ENCODE measurements around the gene SMDT1.

Gene SMDT1, protein sequence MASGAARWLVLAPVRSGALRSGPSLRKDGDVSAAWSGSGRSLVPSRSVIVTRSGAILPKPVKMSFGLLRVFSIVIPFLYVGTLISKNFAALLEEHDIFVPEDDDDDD

DNA sequence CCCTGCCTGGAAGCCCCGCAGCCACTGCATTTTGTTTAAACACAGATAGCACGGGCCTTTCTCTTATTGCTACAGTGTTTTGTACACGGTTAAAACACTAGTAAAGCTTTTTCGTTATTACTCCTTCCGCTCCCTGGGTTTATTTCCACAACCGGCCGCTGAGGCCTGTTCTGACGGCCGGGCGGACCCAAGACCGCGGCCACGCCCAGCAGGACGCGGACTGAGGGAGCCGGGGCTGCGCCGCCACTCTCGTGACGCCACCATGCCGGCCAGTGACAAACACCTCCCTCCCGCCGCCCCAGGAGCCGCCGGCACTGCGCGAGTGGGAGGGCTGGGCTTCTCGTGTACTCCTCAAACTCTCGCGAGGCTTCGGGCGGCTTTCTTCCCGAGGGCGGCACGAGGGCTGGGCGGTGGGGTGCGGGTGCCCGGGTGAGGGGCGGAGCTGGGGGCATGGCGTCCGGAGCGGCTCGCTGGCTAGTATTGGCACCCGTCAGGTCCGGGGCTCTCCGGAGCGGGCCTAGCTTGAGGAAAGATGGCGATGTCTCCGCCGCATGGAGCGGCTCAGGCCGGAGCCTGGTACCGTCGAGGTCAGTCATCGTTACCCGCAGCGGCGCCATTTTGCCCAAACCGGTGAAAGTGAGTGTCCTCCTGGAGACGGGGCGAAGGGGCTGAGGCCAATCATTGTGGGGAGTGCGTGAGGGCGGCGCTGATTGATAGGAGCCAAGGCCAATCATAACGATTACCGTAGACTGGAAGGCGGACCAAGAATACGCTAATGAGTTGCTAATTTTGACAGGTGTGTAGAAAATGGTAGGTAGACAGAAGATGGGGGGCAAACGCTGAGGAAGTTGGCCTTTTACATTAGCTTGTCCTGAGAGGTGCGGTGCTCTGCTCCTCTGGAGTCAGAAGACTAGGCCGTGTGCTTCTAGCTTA, at the start of gene SMDT1:
TSS of gene SMDT1 (plus strand) at position 382 of the 933 bp plus-strand sequence. CDS start at position 451, 69 bp downstream.
- DNase-seq = peak; percentile 87

DNA sequence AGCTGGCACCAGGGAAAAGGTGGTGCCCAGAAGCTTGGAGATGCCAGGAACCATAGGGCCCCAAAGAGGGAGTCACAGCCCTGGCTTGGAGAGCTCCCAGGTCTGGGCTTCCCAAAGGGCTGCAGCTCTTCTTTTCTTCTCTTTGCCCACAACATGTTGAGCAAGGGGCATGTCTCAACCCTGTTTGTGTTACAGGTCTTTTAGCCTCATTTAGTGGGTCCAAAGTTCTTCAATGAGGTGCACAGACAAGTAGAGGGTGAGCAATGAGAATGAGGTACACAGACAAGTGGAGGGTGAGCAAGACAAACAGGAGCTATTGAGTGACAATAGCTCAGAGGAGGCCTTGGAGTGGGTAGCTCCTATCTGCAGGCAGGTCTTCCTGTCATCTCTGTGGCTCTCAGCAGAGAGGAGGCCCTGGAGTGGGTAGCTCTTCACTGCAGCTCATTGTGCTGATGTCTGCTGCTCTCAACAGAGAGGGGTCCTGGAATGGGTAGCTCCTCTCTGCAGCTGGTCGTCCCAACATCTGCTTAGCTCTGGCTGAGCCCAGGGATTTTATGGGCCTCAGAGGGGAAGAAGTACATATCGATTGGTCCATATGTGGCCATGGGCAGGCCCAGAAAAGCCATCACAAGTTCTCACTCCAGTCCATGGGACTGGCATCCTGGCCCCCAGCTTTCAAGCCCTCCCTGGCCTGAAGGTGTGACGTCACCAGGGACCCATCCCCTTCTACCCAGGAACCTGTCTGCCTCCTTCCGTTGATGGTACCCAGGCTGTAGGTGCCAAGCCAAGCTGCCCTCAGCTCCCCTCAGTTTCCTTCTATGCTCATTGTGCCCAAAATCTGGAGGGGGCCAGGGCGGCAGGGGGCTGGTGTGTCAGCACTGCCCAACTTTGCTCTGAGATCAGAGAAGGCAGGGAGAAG, 46.0 kb upstream of the SMDT1 start:
- DNase-seq = no peak

DNA sequence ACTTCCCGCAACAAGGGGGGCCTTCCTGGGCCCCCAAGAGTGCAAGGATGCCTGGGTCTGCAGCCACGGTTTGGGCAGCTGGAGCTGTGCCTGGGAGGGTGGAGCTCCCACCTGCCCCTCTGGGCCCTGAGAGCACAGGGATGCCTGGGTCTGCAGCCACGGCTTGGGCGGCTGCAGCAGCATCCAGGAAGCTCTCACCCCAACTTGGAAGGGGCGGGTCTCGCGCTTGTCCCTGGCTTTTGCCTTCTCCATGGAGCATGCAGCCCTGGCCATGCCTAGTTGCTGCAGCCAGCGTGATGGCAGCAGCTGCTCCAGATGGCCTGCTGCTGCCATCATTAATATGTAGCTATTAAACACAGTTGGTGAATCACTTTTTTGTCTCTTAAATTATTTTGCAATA, 44.2 kb upstream of the SMDT1 start:
- no peak for DNase-seq

DNA sequence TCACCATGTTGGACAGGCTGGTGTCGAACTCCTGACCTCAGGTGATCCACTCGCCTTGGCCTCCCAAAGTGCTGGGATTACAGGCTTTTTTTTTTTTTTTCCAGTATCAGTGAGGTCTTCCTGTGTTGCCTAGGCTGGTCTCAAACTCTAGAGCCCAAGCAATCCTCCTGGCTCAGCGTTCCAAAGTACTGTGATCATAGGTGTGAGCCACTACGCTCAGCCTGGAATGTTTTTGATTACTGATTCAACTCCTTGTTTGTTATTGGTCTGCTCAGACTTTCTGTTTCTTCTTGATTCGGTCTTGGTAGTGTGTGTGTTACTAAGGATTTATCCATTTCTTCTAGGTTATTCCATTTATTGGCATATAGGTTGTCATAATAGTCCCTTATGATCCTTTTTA, 40.2 kb upstream of the SMDT1 start:
- no peak for DNase-seq

DNA sequence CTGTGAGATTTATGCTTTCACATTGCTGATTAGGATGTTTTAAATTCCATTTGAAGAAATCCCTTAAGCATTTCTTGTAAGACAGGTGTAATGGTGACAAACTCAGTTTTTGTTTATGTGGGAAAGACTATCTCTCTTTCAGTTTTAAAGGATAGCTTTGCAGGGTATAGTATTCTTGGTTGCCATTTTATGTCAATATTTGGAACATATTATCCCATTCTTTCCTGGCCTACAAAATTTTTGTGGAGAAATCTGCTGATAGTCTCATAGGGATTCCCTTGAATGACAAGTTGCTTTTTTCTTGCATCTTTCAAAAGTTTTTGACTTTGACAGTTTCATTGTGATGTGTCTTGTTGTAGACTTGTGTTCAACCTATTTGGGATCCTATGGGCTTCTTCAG, 37.7 kb upstream of the SMDT1 start:
- no peak for DNase-seq

DNA sequence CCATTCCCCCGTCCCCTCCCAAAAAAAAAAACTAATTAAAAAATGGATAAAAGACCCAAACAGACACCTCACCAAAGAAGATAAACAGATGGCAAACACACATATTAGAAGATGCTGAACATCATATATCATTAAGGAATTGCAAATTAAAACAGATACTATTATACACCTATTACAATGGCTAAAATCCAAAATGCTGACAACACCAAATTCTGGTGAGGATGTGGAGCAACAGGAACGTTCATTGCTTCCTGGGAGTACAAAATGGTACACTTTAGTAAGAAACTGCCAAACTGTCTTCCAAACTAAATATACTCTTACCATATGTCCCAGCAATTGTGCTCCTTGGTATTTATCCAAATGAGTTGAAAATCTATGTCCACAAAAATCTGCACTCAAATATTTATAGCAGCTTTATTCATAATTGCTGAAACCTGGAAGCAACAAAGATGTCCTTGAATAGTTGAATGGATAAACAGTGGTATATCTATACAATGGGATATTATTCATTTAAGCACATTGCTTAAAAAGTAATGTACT, 28.8 kb upstream of the SMDT1 start:
- no peak for DNase-seq

DNA sequence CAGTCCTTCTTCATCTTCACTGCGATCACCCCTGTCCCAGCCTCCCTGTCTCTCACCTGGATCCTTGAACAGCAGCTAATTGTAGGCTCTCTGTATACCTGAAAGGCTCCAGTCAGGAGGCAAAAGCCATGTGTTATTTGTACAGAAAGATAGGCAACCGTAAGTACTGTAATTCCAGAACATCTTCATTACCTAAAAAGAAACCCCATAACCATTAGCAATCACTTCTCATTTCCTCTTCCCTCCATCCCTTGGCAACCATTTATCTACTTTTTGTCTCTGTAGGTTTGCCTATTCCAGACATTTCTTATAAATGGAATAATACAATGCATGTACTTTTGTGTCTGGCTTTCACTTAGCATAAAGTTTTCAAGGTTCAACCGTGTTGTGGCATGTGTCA, 26.7 kb upstream of the SMDT1 start:
- no peak for DNase-seq

DNA sequence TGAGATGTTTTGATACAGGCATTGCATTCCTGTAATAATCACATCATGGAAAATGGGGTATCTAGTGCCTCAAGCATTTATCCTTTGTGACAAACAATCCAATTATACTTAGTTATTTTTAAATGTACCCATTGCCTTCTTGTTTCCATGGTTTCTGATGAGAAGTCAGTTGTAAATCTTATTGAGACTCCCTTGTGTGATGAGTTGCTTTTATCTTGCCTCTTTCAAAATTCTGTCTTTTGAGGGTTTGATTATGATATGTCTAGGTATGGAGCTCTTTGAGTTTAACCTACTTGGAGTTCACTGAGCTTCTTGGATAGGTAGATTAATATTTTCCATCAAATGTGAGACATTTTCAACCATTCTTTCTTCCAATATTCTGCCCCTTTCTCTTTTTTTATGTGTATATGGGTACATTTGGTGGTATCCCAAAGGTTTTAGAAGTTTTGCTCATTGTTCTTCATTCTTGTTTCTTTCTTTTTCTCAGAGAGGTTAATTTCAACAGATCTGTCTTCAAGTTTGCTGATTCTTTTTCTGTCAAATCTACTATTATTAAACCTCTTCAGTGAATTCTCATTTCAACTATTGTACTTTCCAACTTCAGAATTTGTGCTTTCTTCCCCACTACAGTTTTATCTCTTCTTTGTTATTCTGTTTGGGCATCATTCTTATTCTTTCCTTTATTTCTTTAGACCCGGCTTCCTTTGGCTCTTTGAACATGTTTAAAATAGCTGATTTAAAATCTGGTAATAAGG, 22.6 kb upstream of the SMDT1 start:
- DNase-seq = no peak

DNA sequence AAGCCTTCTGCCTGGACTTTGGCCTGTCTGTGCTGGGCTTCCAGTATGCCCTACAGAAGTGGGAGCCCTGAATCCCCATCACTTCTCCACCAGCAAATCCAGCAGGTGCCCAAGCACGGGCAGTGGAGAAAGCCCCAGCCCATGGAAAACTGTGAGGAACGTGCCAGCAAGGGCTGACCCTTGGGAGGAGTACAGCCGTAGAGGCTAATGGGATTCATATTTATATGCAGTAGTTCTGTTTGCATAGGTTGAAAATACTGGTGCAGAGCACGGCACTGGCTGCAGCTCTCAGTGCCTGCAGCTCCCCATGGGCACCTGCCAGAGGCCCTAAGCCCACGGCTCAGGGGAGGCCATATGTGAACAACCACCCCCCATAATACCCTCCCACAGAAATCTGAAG, 19.0 kb upstream of the SMDT1 start:
- DNase-seq = no peak

DNA sequence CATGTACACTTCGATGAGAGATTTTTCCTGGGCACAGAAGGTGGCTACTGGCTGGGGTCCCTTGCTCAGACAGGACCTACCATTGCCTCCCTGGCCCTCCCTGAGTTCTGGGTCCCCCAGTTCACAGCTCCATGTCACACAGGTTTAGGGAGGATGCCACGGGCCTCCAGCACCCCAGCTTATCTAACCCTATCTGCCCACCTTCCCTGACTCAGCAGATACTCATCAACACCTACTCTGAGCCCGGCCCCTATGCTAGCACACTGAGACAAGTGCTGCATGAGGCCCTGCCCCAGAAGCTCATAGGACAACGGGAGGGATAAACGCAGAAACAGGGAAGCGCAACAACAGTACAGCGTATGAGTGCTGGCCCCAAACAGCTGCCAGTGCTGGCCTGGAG, 18.5 kb upstream of the SMDT1 start:
- no peak for DNase-seq

DNA sequence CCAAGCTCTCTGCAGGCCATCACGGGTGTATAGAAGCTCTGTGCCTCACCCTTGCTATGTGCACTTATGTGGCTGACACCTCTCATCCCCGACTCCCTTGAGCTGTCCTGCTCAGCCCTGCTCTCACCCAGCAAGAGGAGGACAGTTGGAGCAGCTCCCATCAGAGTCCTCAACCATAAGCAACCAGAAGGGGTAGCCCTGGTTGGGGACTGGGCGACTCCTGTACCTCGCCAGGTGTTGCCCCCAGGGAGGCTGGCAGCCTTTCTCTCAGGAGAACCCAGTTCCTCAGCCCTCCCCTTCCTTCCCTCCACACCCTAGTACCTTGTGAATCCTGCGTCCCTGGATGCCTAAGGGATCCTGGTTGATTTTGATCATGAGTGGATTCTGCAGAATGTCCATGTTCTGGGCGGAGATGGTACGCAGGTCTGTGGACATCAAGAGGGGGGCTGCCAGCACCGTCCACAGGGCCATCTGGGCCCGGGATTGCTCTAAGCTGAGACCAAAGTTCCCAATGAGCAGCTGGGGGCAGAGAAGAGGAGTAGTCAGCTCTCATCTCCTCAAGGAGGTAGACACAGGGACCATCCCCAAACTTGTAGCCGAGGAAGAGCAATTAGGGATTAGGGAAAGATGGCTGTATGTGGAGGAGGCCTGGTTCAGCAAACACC, 16.9 kb upstream of the SMDT1 start:
- no peak for DNase-seq

DNA sequence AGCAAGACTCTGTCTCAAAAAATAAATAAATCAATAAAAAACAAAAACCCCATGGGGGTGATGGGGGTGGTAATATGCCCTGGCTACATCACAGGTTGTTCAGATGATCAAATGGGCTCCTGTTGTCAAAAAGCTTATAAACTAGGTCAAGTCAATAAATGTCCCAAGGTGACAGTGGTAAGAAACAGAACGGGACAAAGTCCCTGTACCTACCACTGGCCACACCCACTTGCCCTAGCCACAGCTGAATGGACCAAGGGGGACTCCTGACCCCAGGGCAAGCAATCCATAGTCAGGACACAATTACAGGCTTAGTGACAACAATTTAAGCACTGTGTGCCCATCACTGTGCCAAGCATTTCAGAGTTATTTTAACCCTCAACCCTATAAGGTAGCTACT, 14.9 kb upstream of the SMDT1 start:
- DNase-seq = no peak

DNA sequence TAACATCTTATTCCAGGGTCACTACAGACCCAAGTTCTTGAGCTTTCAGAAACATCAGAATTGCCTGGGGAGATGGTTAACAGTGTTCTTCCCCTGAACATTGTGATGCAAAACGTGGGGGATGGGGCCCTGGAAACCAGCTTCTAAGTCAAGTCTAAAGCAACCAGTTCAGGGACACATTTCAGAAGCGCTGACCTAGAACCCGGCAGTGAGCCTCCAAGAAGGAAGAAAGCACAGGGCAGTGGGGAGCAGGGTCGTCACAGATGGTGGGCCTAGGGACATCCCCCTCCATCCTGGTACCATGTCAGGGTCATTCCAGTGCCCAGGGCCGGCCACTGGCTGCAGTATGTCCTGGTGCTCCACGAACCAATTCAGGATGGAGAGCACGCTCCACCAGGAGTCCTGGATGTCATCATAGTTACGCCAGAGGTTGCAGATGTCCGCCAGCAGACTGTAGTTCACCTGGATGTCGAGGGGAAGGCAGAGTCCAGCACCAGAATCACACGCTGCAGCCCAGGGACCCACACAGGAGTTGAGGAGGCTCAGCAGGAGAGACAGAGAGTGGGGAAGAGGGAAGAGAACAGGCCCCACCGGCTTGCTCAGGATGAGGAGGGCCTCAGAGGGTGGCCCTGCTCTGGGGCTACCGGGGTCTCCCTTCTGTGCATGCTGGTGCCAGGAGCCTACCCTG, 13.9 kb upstream of the SMDT1 start:
- no peak for DNase-seq

DNA sequence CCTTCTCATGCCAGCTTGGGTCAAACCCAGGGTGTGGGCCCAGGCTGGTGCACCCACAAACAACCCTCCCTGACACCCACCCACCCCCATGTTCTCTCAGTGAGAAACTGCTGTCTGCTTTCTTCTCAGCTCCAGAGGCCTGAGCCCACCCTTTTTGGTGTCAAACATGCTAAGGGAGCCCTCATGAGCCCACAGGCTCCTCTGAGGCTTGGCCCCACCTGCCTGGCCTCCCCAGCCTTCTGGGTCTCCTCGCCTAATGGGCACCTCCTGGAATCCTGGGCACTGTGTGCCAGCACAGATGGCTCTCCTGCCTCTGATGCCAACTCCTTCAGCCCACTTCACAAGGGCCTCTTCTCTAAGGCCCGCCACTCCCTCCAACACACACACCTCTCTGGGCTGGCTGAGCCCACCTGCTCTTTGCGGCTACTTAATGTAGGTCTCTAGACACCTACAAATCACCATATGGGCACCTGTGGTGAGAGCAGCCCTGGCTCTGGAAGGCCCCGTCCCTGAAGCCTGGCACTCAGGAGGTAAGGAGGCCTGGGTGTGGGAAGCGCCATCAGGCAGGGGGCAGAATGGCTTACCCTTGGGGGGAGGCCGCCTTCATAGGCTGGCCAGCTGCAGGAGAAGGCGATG, 13.3 kb upstream of the SMDT1 start:
- no peak for DNase-seq

DNA sequence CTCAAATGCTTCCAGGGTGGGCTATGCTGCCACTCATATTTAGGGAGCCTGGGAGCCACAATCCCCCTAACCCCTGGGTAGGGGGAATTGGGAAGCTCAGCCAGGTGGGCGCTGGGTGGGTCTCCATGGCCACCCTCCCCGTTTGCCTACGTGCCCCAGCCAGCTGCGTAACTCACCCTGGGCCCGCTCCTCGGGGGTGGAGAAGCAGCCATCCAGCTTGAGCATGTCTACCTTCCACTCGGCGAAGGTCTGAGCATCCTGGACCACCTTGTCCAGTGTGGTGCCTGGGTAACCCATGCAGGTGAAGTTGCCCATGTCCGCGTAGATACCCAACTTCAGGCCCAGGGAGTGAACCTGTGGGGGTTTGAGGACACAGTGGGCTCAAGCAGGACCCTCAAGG, 12.6 kb upstream of the SMDT1 start:
- DNase-seq = no peak

DNA sequence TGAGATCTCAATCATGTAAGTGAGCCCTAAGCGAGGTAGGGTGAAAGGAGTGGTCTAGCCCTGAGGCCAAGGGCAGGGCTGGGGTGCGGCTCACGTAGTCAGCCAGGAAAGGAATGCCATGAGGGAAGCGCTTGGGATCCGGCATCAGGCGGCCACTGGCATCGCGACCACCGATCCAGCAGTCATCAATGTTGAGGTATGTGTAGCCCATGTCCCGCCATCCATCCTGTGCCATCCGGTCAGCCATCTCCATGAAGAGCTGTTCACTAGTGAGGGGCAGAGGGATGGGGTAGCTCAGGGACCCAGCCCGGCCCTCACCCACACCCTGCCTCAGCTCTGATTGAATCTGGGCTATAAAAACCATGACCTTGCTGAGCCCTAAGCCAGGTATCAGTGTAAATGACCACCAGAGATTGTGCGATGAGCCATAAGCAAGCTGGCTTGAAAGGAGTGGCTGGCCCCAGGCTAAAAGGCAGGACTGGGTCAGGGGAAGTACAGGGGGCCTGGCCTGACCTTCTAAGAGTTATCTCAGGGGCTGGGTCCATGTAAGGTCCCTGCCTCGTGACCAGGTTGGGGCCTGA, 11.7 kb upstream of the SMDT1 start:
- DNase-seq = no peak

DNA sequence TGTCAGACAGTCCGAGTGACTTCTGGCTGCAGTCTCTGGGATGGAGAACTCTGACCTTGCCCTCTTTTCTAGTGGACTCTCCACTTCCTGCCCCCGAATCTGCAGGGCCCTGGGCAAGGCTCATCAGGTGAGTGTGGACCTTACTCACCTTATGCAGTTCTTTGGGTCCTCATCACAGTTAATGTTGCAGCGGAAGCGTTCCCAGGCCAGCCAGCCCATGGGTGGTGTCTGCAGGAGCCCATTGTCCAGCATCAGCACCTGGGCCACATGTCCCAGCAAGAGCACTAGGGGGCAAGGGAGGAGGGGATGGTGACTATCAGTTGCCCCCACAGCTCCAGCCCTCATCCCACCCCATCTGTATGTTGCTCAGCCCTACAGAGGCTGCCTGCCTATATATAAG, 11.2 kb upstream of the SMDT1 start:
- DNase-seq = no peak

DNA sequence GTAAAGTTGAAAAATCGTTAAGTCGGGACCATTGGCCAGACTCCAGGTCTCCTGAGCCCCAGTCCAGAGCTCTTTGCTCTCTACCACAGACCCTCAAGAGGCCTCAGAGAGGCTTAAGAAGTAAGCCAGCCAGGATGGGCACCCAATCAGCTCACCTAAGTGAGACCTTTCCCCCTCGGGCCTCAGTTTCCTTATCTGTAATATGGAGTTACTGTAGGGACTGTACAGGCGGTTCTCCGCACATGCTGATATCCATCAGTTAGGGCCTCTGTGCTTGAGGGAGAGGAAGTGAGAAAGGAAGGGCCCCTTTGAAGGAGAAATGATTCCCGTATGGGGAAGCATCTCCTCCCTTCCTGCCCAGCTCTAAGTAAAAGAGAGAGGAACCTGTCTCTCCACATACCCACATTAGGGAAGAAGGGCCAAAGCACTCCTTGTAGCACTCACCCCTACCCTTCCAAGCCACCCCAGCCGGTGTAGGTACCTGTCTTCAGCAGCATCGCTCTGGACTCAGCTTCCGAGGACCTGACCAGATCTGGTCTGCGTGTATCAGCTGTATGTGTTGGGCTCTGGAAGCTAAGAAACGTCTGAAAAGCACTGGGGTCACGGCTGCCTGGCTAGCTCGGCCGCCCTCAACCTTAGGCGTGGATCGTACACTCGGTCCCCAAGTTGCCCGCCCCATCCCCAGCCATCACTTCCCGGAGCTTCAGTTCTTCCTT, 9.5 kb upstream of the SMDT1 start:
- DNase-seq = peak; percentile 34

DNA sequence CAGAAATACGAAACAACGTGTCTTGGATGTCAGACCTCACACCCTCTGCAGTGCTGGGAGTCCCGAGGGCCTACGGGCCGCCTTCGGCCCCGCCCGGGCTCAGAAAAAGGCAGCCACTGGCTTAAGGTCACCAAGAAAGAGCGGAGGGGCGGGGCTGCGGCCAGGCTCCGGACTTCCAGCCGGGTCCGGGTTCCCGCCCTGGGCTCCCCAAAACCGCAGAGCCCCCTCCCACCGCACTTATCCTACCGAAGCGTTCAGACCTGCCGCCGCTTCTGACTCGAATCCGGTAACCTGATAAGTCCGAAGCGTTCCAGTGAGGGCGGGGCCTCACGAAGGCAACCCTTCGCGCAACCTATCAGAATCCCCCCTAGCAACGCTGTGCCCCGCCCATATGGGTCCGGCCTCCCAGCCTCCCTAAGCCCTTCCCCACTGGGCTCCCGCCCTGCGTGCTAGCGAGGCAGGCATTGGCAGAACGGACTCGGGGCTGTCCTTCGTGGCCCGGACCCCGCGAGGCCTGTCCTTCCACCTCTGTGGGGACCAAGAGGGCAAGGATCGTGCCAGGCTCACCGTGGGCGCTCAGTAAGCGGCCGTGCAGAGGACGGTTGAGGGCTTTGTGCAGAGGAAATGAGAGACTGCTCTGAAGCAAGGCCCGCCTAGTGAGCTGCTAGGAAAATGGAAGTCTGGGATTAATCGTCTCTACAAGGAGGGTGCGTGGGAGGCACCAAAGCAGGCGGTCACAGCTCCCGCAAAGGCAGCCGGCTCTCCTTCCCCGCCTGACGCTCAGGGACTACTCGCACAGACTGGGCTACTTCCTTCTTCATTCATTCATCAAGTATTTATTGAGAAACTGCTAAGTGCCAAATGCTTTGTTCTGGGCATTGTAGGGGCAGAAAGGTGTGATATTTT, 8.7 kb upstream of the SMDT1 start, which contains the start of gene NAGA:
TSS of gene NAGA (minus strand) at position 296 of the 906 bp plus-strand sequence. CDS start 515 bp downstream, outside the sequence.
- DNase-seq = peak; percentile 91

All from SIG-M5 (cell line).